Ishikawa (cell line): Measurements from ENCODE around the gene MAPK8IP1.

Source experiments
- EP300 ChIP-seq: IDR thresholded peaks from 2 replicates; pipeline ENCODE4 v1.6.1; 2012; ENCODE audit warnings: borderline replicate concordance
- FOXM1 ChIP-seq: IDR thresholded peaks from 2 replicates; pipeline ENCODE4 v1.6.1; 2012; ENCODE audit warnings: low read depth, borderline replicate concordance
- TAF1 ChIP-seq: IDR thresholded peaks from 2 replicates; pipeline ENCODE4 v1.6.1; 2012; ENCODE audit warnings: low read depth, mild to moderate bottlenecking
- TCF12 ChIP-seq: IDR thresholded peaks from 2 replicates; pipeline ENCODE4 v1.6.1; 2012; ENCODE audit warnings: low read depth
- TF ChIP-seq, protein P1 (sequence below): IDR thresholded peaks from 2 replicates; pipeline ENCODE4 v1.6.1; 2012

DNA sequence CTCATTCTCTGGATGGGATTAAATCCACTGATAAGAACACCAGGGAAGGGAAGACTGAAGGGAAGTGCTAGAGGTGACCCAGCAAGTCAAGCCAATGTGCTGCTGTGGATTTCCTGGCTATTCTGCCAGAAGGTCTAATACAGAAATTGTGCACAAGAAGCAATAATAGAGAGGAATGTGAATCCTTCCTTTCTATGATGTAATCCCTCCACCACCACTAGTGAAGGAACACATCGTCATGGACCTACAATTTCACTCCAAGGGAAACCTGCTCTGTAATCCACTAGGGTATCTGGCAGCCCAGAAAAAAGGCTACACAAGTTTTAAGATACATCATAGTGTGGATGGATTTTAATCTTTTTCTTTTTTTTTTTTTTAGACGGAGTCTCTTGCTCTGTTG is 54.4 kb downstream of the MAPK8IP1 start:
- TF ChIP-seq EP300 (no peak), FOXM1 (no peak), TCF12 (no peak), TAF1 (no peak)
- TF ChIP-seq, protein P1, sequence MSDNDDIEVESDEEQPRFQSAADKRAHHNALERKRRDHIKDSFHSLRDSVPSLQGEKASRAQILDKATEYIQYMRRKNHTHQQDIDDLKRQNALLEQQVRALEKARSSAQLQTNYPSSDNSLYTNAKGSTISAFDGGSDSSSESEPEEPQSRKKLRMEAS = no peak
